Measurements from ENCODE around the gene PLSCR1.

GRCh38 chr3:146540978-146541377, 3.4 kb downstream of the PLSCR1 start:
- no peak for TF ChIP-seq CTCF (IDR thresholded peaks at IDR 0.05)
- no peak for TF ChIP-seq POLR2A (IDR thresholded peaks at IDR 0.05)
